SJSA1 (cell line): ENCODE measurements around the gene SAMHD1. TPM values are rescaled to one million over a fixed set of nuclear protein-coding genes. Genes with fewer than 3 reads are reported as not detected.
"Not testable (repeated sequence)": the region's sequence is repeated elsewhere in the genome, so short reads cannot be mapped to it uniquely, and the experiment has no call there.

Experiments used
- DNase-seq, 2 experiments: peaks; one replicate each; pipeline ENCODE4 v3.0.0-alpha.2; 2015 to 2020; ENCODE audit warnings: low spot score in 2 of 2, low read depth in 1 of 2
- H3K27ac ChIP-seq: fragments of 250-450 bp; sonication (Bioruptor Pico); 2 replicates; pipeline ENCODE4 v1.5.1; 2020; ENCODE audit warnings: mild to moderate bottlenecking, moderate library complexity
- H3K27me3 ChIP-seq: fragments of 250-450 bp; sonication (Bioruptor Pico); replicated peaks from 2 replicates; pipeline ENCODE4 v1.5.1; 2020; ENCODE audit warnings: mild to moderate bottlenecking, moderate library complexity
- H3K36me3 ChIP-seq: fragments of 250-450 bp; sonication (Bioruptor Pico); 2 replicates; pipeline ENCODE4 v1.5.1; 2020; ENCODE audit warnings: mild to moderate bottlenecking
- H3K4me1 ChIP-seq: fragments of 250-450 bp; sonication (Bioruptor Pico); replicated peaks from 2 replicates; pipeline ENCODE4 v1.6.1; 2021; ENCODE audit warnings: mild to moderate bottlenecking
- H3K4me3 ChIP-seq: fragments of 250-450 bp; sonication (Bioruptor Pico); 2 replicates; pipeline ENCODE4 v1.5.1; 2020; ENCODE audit warnings: mild to moderate bottlenecking
- H3K9me3 ChIP-seq: fragments of 250-450 bp; sonication (Bioruptor Pico); replicated peaks from 2 replicates; pipeline ENCODE4 v1.5.1; 2020; ENCODE audit warnings: mild to moderate bottlenecking
- total RNA-seq: library from RNA; depleted of rRNA; stranded (reverse); fragments of >200 nt; shearing (Covaris generic); gene quantifications from 2 replicates; pipeline ENCODE4 v1.2.3, GENCODE V29; 2014; rRNA removed

Gene SAMHD1
- total RNA-seq, 1 experiment from 2014 or later, result 13.8 TPM

DNA sequence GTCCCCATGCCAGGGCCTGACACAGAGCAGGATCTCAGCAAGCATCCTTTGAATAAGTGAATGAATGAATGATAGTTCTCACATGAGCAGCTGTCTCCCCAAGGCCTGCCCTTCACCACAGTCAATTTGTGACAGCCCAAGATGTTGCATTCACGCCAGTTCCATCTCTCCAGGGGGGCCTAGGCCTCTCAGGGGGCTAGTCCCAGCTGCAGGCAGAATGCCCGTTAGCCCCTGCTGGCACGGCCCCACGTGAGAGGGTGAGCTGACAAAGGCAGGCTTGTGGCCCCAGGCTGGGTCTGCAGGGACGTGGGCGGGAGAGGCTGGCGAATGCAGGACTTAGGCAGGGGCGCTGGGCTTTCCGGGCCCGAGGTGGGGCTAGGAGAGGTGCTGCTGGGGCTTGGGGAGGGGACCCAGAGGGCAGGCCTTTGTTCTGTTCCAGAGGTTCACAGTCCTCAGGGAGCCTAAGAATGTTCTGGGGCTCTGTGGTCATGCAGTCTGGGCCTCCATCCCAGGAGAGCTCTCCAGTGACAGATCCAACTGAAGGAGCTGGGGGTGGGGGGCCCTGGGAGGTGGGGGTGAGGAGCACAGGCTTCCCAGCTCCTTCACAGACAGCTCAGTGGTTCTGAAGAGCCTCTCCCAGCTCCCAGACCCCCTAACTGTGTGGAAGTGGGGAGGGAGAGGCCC, 106.1 kb downstream of the SAMHD1 start:
- Histone ChIP-seq H3K4me3 (no peak overlapping the region), H3K27me3 (no peaks in the 10 kb centered on the region), H3K4me1 (peaks cover 46% of the 10 kb centered on the region), H3K9me3 (no peaks in the 10 kb centered on the region), H3K27ac (no peak overlapping the region), H3K36me3 (peaks cover 37% of the 10 kb centered on the region)
- DNase-seq, result no peak

- H3K4me1 ChIP-seq, result peaks cover 23% of the 10 kb centered on the region
- not testable (repeated sequence) for DNase-seq, H3K27me3 ChIP-seq, H3K27ac ChIP-seq, H3K4me3 ChIP-seq, H3K9me3 ChIP-seq
- peaks cover 58% of the 10 kb centered on the region for H3K36me3 ChIP-seq
These were observed 110.5 kb downstream of the SAMHD1 start for GRCh38 chr20:36841030-36841429.

Other genes starting within 250 kb of the SAMHD1 start
- gene NDRG3, start 205.6 kb downstream of the SAMHD1 start, total RNA-seq, result 19.0 and 29.1 TPM in 2 replicates
- gene DSN1, start 177.9 kb downstream of the SAMHD1 start, total RNA-seq, result 34.1 and 34.7 TPM in 2 replicates
- not detected in 2 replicates for gene TLDC2, start 75.6 kb downstream of the SAMHD1 start, total RNA-seq
- gene RBL1, start 144.3 kb upstream of the SAMHD1 start, total RNA-seq, result 28.5 and 37.7 TPM in 2 replicates
- gene RPN2, start 227.6 kb upstream of the SAMHD1 start, total RNA-seq, result 353 and 402 TPM in 2 replicates
- 2.3 and 5.1 TPM in 2 replicates for gene MROH8, start 227.8 kb upstream of the SAMHD1 start, total RNA-seq